ENCODE results near the gene CSHL1.

Gene CSHL1

DNA sequence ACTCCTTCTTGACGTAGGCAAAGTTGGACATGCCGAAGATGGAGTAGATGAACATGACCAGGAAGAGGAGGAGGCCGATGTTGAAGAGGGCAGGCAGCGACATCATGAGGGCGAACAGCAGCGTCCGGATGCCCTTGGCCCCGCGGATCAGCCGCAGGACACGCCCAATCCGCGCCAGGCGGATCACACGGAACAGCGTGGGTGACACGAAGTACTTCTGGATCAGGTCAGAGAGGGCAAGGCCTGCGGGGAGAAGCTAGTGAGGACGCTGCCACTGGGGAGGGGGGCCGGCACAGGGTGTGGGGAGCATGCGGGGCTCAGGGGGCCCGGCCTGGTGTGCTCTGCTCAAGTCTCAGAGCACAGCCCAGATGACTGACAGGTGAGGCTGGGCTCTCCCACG is 30.7 kb upstream of the CSHL1 start:
- no peaks in the 10 kb centered on the region for H3K27me3 ChIP-seq (replicated peaks)
- no peak overlapping the region for H3K4me3 ChIP-seq (ENCODE audit: low read depth, low read length)
- no peaks in the 10 kb centered on the region for H3K36me3 ChIP-seq (replicated peaks)
- DNase-seq: no peak
- TF ChIP-seq CTCF (IDR thresholded peaks at IDR 0.05; ENCODE audit: low read depth, low read length, missing control alignments): no peak
- in situ Hi-C loops (cut with HindIII; ENCODE audit: low pct_ligation_motif_present, low sequenced_read_pairs): no loop called here
- no peak overlapping the region for H3K27ac ChIP-seq

GRCh38 chr17:63941162-63941561 is 30.1 kb upstream of the CSHL1 start:
- no peak overlapping the region for H3K4me3 ChIP-seq (ENCODE audit: low read depth, low read length)
- H3K36me3 ChIP-seq (replicated peaks): no peaks in the 10 kb centered on the region
- no peak for TF ChIP-seq CTCF (IDR thresholded peaks at IDR 0.05; ENCODE audit: low read depth, low read length, missing control alignments)
- no peaks in the 10 kb centered on the region for H3K27me3 ChIP-seq (replicated peaks)
- in situ Hi-C loops (cut with HindIII; ENCODE audit: low pct_ligation_motif_present, low sequenced_read_pairs): no loop called here
- no peak for DNase-seq
- no peak overlapping the region for H3K27ac ChIP-seq

- in situ Hi-C loops (cut with HindIII; ENCODE audit: low pct_ligation_motif_present, low sequenced_read_pairs): no loop called here
- no peak overlapping the region for H3K4me3 ChIP-seq (ENCODE audit: low read depth, low read length)
Observed at GRCh38 chr17:63940584-63940983, 29.5 kb upstream of the CSHL1 start.

DNA sequence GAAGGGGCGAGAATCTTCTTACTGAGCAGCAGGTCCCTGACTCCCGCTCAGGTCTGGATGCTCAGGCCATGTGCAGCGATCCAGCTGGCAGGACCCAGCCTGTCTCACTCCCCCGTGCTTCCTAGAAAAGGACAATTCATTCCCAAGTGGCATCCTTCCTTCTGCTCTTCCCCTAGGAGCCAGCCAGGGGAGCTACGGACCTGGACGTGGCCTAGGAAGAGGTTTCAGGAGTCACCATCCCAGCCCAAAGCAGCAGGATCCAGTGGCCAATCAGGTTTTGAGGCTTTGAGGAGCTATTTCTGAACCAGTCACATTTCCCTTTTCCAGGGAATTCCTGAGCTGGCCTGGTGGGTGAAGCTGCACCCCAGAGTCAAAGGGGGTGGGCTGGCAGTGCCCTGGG is 28.8 kb upstream of the CSHL1 start:
- no peaks in the 10 kb centered on the region for H3K27me3 ChIP-seq (replicated peaks)
- H3K27ac ChIP-seq: no peak overlapping the region
- H3K36me3 ChIP-seq (replicated peaks): no peaks in the 10 kb centered on the region
- in situ Hi-C loops (cut with HindIII; ENCODE audit: low pct_ligation_motif_present, low sequenced_read_pairs): no loop called here
- DNase-seq: no peak
- no peak overlapping the region for H3K4me3 ChIP-seq (ENCODE audit: low read depth, low read length)
- TF ChIP-seq CTCF (IDR thresholded peaks at IDR 0.05; ENCODE audit: low read depth, low read length, missing control alignments): no peak

More at GRCh38 chr17:63940584-63940983, 29.5 kb upstream of the CSHL1 start:
- TF ChIP-seq CTCF (IDR thresholded peaks at IDR 0.05; ENCODE audit: low read depth, low read length, missing control alignments): no peak
- H3K36me3 ChIP-seq (replicated peaks): no peaks in the 10 kb centered on the region
- no peaks in the 10 kb centered on the region for H3K27me3 ChIP-seq (replicated peaks)
- no peak overlapping the region for H3K27ac ChIP-seq
- DNase-seq: no peak

DNA sequence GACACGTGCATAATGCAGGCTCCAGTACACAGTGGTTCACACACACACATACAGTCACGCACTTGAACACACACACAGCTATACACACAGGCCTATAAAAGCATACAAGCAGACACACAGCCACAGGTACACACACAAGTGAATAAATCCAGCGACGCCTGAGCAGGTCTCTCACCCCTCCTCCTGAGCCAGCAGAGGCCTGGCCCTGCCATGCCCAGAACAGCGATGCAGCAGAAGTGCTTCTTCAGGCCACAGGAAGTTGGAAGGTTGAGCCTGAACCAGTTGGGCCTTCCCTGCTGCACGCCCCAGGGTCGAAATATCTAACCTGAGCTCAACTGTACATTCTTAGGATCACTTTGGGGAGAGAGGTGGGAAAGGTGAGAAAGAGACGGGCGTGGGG is 28.3 kb upstream of the CSHL1 start:
- Histone ChIP-seq H3K36me3 (replicated peaks) (no peaks in the 10 kb centered on the region), H3K4me3 (ENCODE audit: low read depth, low read length) (no peak overlapping the region), H3K27ac (no peak overlapping the region), H3K27me3 (replicated peaks) (no peaks in the 10 kb centered on the region)
- no peak for TF ChIP-seq CTCF (IDR thresholded peaks at IDR 0.05; ENCODE audit: low read depth, low read length, missing control alignments)
- no peak for DNase-seq
- in situ Hi-C loops (cut with HindIII; ENCODE audit: low pct_ligation_motif_present, low sequenced_read_pairs): no loop called here

DNA sequence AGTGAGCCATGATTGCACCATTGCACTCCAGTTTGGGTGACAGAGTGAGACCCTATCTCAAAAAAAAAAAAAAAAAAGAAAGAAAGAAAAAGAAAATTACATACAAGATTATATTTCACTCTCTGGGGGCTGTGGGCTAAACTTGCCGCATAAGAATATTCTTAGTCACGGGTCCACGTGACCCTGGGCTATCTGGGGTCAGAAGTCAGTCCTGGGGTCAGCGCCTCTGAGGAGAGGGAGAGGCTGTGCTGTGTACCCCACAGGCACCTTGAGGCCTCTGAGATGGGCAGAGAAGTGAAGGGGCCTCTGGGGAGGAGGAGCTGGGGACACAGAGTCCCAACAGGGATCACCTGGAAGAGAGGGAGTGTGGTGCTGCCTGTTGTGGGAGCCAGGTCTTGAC is 26.9 kb upstream of the CSHL1 start:
- DNase-seq: no peak
- in situ Hi-C loops (cut with HindIII; ENCODE audit: low pct_ligation_motif_present, low sequenced_read_pairs): no loop called here
- H3K27me3 ChIP-seq (replicated peaks): no peaks in the 10 kb centered on the region

More for the DNA sequence above, 26.9 kb upstream of the CSHL1 start:
- no peak overlapping the region for H3K27ac ChIP-seq
- no peak for TF ChIP-seq CTCF (IDR thresholded peaks at IDR 0.05; ENCODE audit: low read depth, low read length, missing control alignments)
- no peak overlapping the region for H3K4me3 ChIP-seq (ENCODE audit: low read depth, low read length)
- no peaks in the 10 kb centered on the region for H3K36me3 ChIP-seq (replicated peaks)
